Heart left ventricle (tissue), 13 donors: ENCODE results near the gene ARHGAP24.

Experiments
- CTCF ChIP-seq, 12 donors: fragments of 200-600 bp; sonication (generic) in 4 of 12; IDR thresholded peaks; one replicate each; pipeline versions ENCODE4 v1.5.0 to v1.8.0; 2018 to 2022; ENCODE audit warnings: antibody characterized with exemption in 12 of 12, mild to moderate bottlenecking in 5 of 12
- POLR2A ChIP-seq, 2 donors: fragments of 450-650 bp; IDR thresholded peaks; one replicate each; pipeline ENCODE4 v1.6.1; 2017; ENCODE audit warnings: antibody characterized with exemption in 2 of 2, mild to moderate bottlenecking in 2 of 2, moderate library complexity in 2 of 2
- donor health status: ischemic (EF 13 %, LVEDD 7.1; RV severe dilation, severe dysfunction).
- donor health status: DM: no; HTN: yes; CAD: no.
- donor health status: DM: no; HTN: no; CAD: no.
- donor health status: ischemic (EF 25% LVEDD 6.9; RV normal size, moderate dysfunction).
- donor health status: ischemic (EF 25% LVEDD 5.7; RV mildly dilated, moderate dysfunction).
- donor health status: ischemic (EF 35%, LVEDD 5.7; RV mildly dilated, moderate dysfunction).
- donor health status: nonischemic (EF 11% LVEDD 7.7; RV severe dilation, severe dysfunction).
- donor health status: DM: yes; HTN: yes; CAD: no.
- donor health status: PGD.
- donor health status: ischemic (EF 29% LVEDD 5.4; RV normal size, mild dysfunction).
- donor health status: nonischemic (EF 23%, LVEDD 6.1; RV moderate dilation, normal function).

DNA sequence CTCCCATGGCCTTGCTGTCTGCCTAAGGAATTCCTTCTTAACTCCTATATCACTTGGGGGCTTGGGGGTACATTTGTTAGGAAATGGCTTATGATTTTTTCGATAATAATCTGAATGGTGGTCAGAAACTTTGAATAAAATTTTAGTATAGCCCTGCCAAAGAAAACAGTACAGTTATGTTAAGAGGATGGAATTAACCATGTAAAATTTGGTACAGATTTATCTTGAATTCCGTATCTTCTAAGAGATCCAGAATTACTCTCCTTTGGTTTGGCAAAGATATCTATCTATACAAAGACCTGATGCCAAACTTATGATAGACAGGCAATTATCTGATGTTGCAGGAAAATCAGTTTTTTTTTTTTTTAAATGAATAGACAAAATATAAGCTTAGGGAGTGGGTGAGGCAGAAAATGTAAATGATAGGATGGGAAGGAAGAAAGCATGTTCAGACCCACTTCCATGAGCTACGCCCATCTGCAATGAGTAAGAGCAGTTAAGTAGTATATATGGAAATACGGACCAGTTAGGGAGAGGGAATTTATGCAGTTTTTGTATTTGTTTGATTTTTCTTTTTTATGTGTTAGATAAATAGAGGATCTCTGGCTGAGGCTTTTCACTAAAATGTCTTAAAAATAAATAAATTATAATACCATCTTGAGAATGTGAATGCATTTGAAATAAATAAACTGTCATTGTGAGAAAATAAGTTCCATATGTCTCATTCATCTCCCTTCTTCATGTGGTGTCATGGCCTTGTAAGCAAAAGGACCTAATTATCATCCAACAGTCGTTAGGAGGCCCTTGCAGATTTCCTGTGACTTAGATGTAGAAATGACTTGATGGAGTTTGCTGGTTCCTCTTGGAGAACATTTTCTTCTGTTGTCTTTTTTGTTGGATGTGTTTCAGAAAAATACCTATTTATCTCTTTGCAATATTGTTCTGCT lies 389.6 kb downstream of the ARHGAP24 start:
- no peak for TF ChIP-seq CTCF (IDR thresholded peaks at IDR 0.05)
- no peak for TF ChIP-seq POLR2A (IDR thresholded peaks at IDR 0.05)
